Prostate gland (tissue), 2 donors: Measurements from ENCODE around the gene RGS7.
"Not testable (repeated sequence)": the region's sequence is repeated elsewhere in the genome, so short reads cannot be mapped to it uniquely, and the experiment has no call there.

ENCODE experiments used
- POLR2A ChIP-seq: fragments of 450-650 bp; IDR thresholded peaks from one replicate; pipeline ENCODE4 v1.6.1; 2016; ENCODE audit warnings: antibody characterized with exemption, mild to moderate bottlenecking
- TF ChIP-seq, protein P1 (sequence below), 4 experiments: fragments of 200-600 bp in 2 of 4; fragments of 450-650 bp in 2 of 4; sonication (generic) in 2 of 4; IDR thresholded peaks; 1 replicate in 3 of 4; 2 replicates in 1 of 4; pipeline ENCODE4 v1.5.1; 2016 to 2019; ENCODE audit warnings: antibody characterized with exemption in 4 of 4, mild to moderate bottlenecking in 2 of 4, moderate library complexity in 2 of 4

DNA sequence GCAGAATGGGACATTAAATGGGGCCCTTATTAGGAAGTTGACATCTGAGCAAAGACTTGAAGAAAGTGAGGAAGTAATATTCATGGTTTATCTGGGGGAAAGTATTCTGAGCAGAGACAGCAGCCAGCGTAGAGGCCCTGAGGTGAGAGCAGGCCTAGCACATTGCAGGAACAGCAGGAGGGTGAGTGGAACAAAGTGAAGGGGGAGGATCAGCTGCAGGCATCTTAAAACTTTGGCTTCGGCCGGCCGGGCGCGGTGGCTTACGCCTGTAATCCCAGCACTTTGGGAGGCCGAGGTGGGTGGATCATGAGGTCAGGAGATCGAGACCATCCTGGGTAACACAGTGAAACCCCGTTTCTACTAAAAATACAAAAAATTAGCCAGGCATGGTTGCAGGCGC is 55.0 kb downstream of the RGS7 start:
- TF ChIP-seq, protein P1, sequence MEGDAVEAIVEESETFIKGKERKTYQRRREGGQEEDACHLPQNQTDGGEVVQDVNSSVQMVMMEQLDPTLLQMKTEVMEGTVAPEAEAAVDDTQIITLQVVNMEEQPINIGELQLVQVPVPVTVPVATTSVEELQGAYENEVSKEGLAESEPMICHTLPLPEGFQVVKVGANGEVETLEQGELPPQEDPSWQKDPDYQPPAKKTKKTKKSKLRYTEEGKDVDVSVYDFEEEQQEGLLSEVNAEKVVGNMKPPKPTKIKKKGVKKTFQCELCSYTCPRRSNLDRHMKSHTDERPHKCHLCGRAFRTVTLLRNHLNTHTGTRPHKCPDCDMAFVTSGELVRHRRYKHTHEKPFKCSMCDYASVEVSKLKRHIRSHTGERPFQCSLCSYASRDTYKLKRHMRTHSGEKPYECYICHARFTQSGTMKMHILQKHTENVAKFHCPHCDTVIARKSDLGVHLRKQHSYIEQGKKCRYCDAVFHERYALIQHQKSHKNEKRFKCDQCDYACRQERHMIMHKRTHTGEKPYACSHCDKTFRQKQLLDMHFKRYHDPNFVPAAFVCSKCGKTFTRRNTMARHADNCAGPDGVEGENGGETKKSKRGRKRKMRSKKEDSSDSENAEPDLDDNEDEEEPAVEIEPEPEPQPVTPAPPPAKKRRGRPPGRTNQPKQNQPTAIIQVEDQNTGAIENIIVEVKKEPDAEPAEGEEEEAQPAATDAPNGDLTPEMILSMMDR (IDR thresholded peaks at IDR 0.05), result not testable (repeated sequence)
- TF ChIP-seq POLR2A, result not testable (repeated sequence)
